SU-DHL-6 (cell line): ENCODE measurements around the gene TMEM178B.

ENCODE experiments used
- H2AFZ ChIP-seq: fragments of 200-600 bp; sonication (generic); 2 replicates; pipeline ENCODE4 v1.6.1; 2014; ENCODE audit warnings: low read depth, mild to moderate bottlenecking, moderate library complexity, mixed read lengths, antibody characterized with exemption, low read length; ENCODE audit not compliant: severe bottlenecking
- H3F3A ChIP-seq: fragments of 200-600 bp; shearing (Covaris generic); 2 replicates; pipeline ENCODE4 v1.6.0; 2016; ENCODE audit warnings: antibody characterized with exemption, mild to moderate bottlenecking; ENCODE audit not compliant: insufficient read depth
- H3K27ac ChIP-seq: fragments of 200-600 bp; sonication (generic); 2 replicates; pipeline ENCODE4 v1.5.1; 2016; ENCODE audit warnings: low read depth, mild to moderate bottlenecking, low read length, moderate library complexity, mixed read lengths
- H3K27me3 ChIP-seq: fragments of 200-600 bp; sonication (generic), shearing (Covaris generic); 2 replicates; pipeline ENCODE4 v1.6.0; 2014; ENCODE audit warnings: mild to moderate bottlenecking, low read length
- H3K36me3 ChIP-seq: fragments of 200-600 bp; sonication (generic); 2 replicates; pipeline ENCODE4 v1.6.1; 2014; ENCODE audit warnings: mild to moderate bottlenecking, low read length, mixed read lengths
- H3K4me2 ChIP-seq: fragments of 300-600, 200-600 bp; shearing (Covaris generic), sonication (generic); 2 replicates; pipeline ENCODE4 v1.6.0; 2014; ENCODE audit warnings: low read length, low read depth, mild to moderate bottlenecking; ENCODE audit not compliant: poor library complexity, severe bottlenecking
- H3K4me3 ChIP-seq: fragments of 200-600 bp; sonication (generic); 2 replicates; pipeline ENCODE4 v1.5.1; 2014; ENCODE audit warnings: antibody characterized with exemption, low read length, mild to moderate bottlenecking, mixed read lengths; ENCODE audit not compliant: insufficient read depth, poor library complexity, severe bottlenecking
- H3K79me2 ChIP-seq: fragments of 200-600 bp; sonication (generic); 2 replicates; pipeline ENCODE4 v1.6.1; 2014; ENCODE audit warnings: mild to moderate bottlenecking, low read length, moderate library complexity; ENCODE audit not compliant: insufficient read depth
- H3K9ac ChIP-seq: fragments of 200-600 bp; sonication (generic); 2 replicates; pipeline ENCODE4 v1.7.0; 2014; ENCODE audit warnings: mild to moderate bottlenecking, low read length
- H3K9me2 ChIP-seq: fragments of 200-600 bp; sonication (generic); replicated peaks from 2 replicates; pipeline ENCODE4 v1.6.1; 2014; ENCODE audit warnings: low read length; ENCODE audit not compliant: insufficient read depth
- H3K9me3 ChIP-seq: fragments of 200-600 bp; sonication (generic); 2 replicates; pipeline ENCODE4 v1.6.1; 2014; ENCODE audit warnings: low read length, mixed read lengths; ENCODE audit not compliant: insufficient read depth
- H4K20me1 ChIP-seq: fragments of 200-600 bp; sonication (generic); 2 replicates; pipeline ENCODE4 v1.6.1; 2014; ENCODE audit warnings: low read depth, mild to moderate bottlenecking, antibody characterized with exemption, low read length, moderate library complexity, mixed read lengths
- CTCF ChIP-seq: fragments of 200-600 bp; sonication (generic); IDR thresholded peaks from one replicate; pipeline ENCODE4 v1.5.1; 2017; ENCODE audit warnings: antibody characterized with exemption, mild to moderate bottlenecking, low read length, moderate library complexity; ENCODE audit not compliant: insufficient read depth, poor library complexity, severe bottlenecking
- EZH2phosphoT487 ChIP-seq: fragments of 200-600 bp; sonication (generic), shearing (Covaris generic); conservative IDR thresholded peaks from 2 replicates; pipeline ENCODE4 v1.6.1; 2018; ENCODE audit warnings: mild to moderate bottlenecking, antibody characterized with exemption, low read length, moderate library complexity, mixed read lengths

TMEM178B gene

GRCh38 chr7:141312395-141312794, 238.5 kb downstream of the TMEM178B start:
- Histone ChIP-seq H4K20me1 (no peaks in the 10 kb centered on the region), H3K27ac (no peak overlapping the region), H3K27me3 (no peaks in the 10 kb centered on the region), H3K9me2 (no peaks in the 10 kb centered on the region), H2AFZ (no peak overlapping the region), H3K4me2 (no peak overlapping the region), H3K9ac (no peak overlapping the region), H3K4me3 (no peak overlapping the region), H3K9me3 (no peaks in the 10 kb centered on the region), H3K79me2 (no peaks in the 10 kb centered on the region), H3F3A (no peaks in the 10 kb centered on the region), H3K36me3 (no peaks in the 10 kb centered on the region)
- TF ChIP-seq CTCF (no peak), EZH2phosphoT487 (no peak)

- Histone ChIP-seq H3K27me3 (no peaks in the 10 kb centered on the region), H3K27ac (no peak overlapping the region), H3K9me2 (no peaks in the 10 kb centered on the region), H3K4me3 (no peak overlapping the region), H3F3A (no peaks in the 10 kb centered on the region), H3K9ac (no peak overlapping the region), H2AFZ (no peak overlapping the region), H4K20me1 (no peaks in the 10 kb centered on the region), H3K4me2 (no peak overlapping the region), H3K79me2 (no peaks in the 10 kb centered on the region), H3K36me3 (no peaks in the 10 kb centered on the region), H3K9me3 (no peaks in the 10 kb centered on the region)
- TF ChIP-seq CTCF (no peak), EZH2phosphoT487 (no peak)
These were observed 239.1 kb downstream of the TMEM178B start for GRCh38 chr7:141312828-141313521.

- Histone ChIP-seq H3K27ac (no peak overlapping the region), H3K36me3 (no peaks in the 10 kb centered on the region), H3K27me3 (no peaks in the 10 kb centered on the region), H3K9me3 (no peaks in the 10 kb centered on the region), H3K4me2 (no peak overlapping the region), H4K20me1 (no peaks in the 10 kb centered on the region), H3K79me2 (no peaks in the 10 kb centered on the region), H3F3A (no peaks in the 10 kb centered on the region), H3K9ac (no peak overlapping the region), H3K4me3 (no peak overlapping the region), H2AFZ (no peak overlapping the region), H3K9me2 (no peaks in the 10 kb centered on the region)
- TF ChIP-seq CTCF (no peak), EZH2phosphoT487 (no peak)
These were observed 240.0 kb downstream of the TMEM178B start for GRCh38 chr7:141313896-141314295.
